HEK293 (cell line): ENCODE data around the gene NTN4.

Experiments used
- ZNF138 ChIP-seq: fragments of 450-650 bp; formaldehyde crosslinking; IDR thresholded peaks from 2 replicates; pipeline ENCODE4 v1.5.1; 2016; ENCODE audit warnings: missing biosample characterization, missing genetic modification characterization, borderline replicate concordance
- ZNF404 ChIP-seq: fragments of 450-650 bp; formaldehyde crosslinking; IDR thresholded peaks from 2 replicates; pipeline ENCODE4 v1.5.1; 2017; ENCODE audit warnings: missing biosample characterization, missing genetic modification characterization
- TF ChIP-seq, protein P1 (sequence below): fragments of 450-650 bp; formaldehyde crosslinking; IDR thresholded peaks from 2 replicates; pipeline ENCODE4 v1.5.1; 2016; ENCODE audit warnings: missing biosample characterization, missing genetic modification characterization
- TF ChIP-seq, protein P2 (sequence below): fragments of 450-650 bp; formaldehyde crosslinking; IDR thresholded peaks from 2 replicates; pipeline ENCODE4 v1.5.1; 2016; ENCODE audit warnings: missing biosample characterization, missing genetic modification characterization

DNA sequence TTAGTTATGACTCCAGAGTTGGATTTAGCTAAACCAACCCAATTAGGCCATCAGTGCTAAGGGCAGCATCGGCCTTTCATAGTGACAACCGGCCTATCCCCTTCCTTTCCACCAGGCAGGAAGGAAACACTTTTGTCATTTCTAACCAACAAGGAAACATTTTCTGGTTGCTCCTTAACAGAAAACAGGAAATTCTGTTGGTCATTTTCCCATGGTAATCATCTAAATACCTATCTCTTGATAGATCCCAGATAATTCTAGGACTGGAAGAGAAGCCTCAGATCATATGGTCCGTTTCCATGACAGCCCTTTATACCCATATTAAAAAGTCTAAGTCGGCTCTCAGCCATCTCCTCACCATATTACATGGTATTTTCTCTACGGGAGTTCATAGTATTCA is 160.1 kb downstream of the NTN4 start:
- TF ChIP-seq, protein P1, sequence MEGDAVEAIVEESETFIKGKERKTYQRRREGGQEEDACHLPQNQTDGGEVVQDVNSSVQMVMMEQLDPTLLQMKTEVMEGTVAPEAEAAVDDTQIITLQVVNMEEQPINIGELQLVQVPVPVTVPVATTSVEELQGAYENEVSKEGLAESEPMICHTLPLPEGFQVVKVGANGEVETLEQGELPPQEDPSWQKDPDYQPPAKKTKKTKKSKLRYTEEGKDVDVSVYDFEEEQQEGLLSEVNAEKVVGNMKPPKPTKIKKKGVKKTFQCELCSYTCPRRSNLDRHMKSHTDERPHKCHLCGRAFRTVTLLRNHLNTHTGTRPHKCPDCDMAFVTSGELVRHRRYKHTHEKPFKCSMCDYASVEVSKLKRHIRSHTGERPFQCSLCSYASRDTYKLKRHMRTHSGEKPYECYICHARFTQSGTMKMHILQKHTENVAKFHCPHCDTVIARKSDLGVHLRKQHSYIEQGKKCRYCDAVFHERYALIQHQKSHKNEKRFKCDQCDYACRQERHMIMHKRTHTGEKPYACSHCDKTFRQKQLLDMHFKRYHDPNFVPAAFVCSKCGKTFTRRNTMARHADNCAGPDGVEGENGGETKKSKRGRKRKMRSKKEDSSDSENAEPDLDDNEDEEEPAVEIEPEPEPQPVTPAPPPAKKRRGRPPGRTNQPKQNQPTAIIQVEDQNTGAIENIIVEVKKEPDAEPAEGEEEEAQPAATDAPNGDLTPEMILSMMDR (tag by site-specific recombination) = no peak
- TF ChIP-seq, protein P2, sequence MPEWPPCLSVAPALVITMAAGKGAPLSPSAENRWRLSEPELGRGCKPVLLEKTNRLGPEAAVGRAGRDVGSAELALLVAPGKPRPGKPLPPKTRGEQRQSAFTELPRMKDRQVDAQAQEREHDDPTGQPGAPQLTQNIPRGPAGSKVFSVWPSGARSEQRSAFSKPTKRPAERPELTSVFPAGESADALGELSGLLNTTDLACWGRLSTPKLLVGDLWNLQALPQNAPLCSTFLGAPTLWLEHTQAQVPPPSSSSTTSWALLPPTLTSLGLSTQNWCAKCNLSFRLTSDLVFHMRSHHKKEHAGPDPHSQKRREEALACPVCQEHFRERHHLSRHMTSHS (tag by site-specific recombination) = no peak
- TF ChIP-seq ZNF404 (no peak), ZNF138 (tag by site-specific recombination) (no peak)
